NCI-H2227 treated with DMSO at 0.1 percent for 48 hours (cell line): ENCODE data around the gene LCP1.

Experiments used
- DNase-seq: peaks from one replicate; lab custom pipeline; 2025; lab: John Stamatoyannopoulos, UW

The LCP1 gene

DNA sequence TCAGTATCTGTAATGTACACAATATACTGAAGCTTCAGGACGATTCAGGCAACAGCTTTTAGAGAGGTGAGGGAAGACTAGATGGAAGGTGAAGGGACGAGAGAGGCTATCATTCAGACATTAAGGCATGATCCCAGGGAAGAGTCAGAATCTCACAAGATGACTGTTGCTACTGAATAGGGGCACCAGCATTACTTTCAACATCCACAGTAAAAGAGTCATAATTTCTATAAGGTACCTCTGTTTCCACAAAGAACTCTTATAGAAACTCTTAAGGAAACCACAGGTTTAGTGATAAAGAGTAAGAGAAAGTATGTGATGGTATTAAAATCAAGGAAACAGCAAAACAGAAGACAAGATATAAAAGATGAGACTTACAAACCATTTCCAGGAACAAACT is 23.0 kb downstream of the LCP1 start:
- DNase-seq: no peak

DNA sequence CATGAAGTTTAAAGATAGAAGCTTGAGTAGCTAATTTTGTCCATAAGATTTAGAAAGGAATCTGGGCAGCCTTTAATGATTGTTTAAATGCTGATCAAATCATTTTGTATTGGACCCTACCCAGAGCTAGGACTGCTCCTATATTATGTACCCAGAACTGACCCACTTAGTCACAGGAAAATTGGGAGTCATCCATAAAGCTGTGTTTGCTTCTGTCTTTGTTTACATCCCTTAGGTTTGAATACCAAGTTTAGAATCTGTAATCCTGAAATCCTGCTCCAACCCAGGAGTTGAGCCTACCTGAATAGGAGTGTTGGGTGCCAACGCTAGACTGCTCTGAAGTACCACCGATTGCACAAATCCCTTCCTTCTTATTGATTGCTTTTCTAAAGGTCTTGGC is 23.8 kb downstream of the LCP1 start:
- DNase-seq: no peak

DNA sequence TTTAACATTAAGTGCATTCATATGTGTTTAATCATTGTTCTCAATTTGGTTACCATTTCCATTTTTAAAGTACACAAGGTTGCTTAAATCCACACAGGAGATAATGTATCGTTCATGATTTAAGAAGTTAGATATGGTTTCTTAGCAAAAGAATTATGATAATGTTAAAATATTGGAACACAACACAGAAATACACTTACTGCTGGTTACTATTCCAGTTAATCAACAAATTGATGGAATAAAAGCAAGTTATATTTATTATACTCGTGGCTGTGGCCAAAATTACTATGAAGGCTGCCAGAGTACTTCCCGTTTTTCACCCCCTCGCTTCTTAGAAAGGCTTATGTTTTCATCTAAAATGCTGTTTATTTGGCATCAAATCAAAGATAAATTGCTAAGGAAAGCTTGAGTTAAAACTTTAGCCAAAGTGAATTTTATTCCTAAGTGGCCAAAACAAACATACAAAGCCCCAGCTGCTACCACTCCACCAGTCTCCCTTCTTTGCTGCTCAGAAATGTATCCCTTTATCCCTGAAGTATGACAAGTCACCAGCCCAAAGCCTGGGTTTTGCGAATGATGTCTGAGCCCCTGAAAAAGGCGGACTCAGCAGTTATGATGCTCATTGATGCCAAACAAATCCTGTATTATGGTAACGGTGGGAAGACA is 27.7 kb downstream of the LCP1 start:
- no peak for DNase-seq

DNA sequence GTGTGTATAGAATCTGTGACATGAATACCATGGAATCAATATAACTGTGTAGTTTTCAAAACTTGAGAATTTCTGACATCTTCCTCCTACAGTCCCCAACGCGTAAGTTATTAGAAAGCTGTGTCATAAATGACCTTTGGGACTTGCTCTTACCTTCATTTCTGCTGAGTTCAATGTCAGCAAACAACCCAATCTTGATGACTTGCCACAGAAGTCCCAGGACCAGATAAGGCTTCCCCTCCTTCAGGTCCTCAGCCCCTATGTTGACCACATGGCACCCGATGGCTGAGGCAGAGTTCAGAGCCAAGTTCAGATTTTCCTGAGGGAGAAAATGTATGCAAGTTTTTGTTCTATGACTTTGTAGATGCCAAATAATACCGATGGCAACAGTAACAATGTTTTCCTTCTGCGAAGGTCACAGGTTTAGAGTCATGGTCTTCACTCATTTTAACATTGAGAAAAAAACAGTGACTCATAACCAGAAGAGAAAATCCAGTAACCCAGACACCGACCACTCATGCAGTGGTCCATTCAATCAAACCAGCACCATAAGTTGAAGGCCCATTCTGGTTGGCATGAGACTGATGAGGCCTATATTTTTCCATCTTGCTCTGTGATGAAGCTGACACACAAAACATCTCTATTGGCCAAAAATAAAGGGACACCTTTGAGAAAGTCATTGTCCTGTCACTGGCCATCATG is 29.2 kb downstream of the LCP1 start:
- no peak for DNase-seq

DNA sequence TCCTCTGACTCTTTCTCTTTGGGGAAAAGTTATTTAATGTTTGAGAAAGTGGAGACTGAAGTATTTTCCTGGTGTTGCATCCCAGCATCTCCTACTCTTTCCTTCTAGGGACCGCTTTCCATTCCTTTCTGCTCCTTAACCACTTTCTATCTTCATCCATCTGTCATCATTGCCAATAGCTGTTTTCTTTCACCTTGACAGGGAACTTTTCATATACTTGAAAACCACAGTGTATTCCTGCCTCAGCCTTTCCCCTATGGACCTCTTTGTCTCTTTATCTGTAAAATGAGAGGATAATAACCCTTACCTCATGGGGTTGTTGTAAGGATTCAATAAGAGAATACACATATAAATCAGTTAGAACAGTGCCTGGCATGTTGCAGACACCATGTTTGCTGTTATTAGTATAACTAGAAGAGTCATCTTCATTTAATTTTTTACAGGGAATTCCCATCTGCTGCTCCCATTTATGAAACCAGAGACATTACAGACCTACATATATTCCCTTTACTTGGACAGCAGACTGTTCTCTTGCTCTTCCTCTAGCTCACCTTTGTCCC is 31.8 kb downstream of the LCP1 start:
- no peak for DNase-seq

DNA sequence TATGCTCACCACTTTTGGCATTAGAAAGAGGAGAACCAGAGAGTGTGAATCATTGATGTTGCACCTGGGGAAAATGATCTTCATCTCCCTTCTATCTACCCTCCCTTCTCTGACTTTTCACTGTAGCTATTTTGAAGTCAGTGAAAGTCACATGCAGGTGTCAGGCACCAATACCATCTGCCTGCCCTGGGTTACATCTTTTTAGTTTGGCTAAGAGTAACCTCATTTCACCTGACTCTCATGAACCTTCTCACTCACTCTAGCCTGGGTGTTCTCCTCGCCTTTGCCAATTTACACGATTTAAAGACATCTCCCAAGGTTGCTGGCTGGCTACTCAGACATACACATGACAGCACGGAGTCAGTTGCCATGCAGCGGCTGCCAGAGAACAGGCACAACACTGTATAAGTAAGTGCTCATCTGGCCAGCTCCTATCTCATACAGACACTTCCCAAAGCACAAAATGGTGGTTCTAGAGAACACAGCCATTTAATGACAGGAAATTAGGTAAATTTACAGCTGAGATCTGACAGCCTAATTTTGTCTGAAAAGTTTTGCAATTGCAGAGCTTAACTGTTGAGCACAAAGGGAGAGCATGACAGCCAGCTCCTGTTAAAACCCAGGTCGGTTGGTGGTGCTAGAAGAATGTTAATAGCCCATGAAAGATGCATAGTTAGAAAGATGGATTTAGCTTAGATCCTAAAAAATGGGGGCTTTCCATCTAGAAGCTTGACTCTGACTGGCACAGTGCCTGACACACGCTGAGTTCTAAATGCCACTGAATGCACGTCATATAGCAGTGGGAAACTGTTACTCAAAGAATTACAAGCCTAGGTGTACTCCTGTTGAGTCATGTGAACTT is 32.5 kb downstream of the LCP1 start:
- no peak for DNase-seq

DNA sequence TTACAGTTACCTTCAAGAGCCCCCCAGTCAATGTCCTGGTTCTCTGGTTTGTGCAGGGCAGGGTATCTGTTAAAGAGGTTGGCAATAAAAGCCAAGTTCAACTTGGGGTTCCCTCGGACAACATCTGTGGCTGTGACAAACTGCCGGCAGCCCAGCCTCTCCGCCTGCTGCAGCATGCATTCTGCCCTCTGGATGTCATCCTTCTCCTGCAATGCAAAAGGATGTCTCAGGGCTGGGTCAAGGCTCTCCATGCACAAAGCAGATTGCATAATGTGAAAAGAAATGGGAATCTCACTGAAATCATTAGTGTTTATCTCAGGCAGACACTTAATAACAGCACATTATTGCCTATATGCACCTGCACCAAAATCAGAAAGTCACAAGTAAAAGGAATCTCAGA is 35.1 kb downstream of the LCP1 start:
- no peak for DNase-seq

DNA sequence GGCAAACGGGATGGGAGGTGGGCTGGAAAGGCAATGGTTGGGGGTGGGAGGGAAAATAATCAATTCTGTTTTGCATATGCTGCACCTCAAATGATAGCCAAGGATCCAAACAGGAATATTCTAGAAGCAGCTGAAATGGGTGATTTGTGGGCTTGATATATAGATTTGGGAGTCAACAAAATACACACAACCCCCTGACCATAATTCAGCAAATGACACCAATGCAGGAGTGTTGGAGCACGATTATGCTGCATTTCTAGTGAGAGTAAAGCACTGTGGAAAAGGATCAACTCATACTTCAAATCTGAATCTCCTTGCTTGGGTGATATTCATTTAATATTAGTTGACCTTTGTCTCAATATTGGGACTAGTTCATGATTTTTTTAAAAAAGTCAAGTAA is 36.0 kb downstream of the LCP1 start:
- no peak for DNase-seq

DNA sequence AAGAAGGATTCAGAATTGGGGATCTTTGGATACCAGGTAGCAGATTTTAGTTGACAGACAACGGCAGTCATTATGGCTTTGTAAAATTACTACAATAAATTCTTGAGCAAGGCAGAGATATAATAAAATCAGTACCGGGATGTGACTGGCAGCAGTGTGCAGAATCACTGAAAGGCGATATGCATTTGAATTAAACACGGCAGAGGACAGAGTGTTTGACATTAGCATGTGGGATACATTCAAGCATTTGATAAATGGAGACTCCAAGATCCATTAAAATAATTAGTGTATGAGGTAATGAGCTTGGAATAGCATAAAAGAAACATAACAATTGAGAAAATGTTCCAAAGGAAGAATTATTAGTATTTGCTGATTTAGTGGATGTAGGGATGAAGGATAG is 36.8 kb downstream of the LCP1 start:
- DNase-seq: no peak

DNA sequence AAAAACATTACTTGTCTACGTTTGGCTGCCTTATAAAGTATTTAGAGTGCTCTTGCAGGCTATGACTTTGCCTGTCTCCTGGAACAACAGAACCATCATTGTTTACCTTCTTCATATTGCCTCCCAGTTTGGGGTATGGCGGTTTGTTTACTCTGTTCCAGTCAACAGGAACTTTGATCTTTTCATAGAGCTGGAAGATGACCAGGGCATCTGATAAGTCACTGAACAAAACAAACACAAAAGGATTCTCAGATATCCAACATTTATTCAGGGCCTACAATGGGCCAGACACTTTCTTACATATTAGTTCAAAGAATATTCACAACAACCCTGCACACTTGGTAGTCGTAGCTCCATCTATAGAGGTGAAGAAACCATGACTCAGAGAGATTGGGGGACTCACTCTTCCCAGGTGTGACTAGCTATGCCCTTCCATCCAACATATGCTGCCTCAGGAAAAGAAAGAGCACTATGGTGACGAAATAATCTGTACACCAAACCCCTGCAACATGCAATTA is 38.7 kb downstream of the LCP1 start:
- no peak for DNase-seq

DNA sequence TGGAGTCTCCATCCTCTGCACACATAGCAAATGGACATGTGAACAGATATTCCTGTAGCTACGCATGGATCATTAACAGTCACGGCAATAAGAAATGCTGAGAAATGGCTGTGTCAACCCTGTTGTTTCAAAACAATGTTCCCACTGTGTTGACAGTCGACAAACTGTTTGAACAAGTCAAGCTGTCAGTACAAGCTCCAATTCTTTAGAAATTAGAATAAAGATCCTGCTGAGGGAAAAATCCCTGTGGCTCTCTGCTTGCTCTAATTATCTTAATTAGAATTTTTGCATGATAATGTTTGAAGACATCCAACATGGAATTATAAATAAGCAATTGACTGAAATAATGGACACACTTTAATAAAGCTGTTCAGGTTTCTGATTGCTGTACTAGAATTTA is 39.2 kb downstream of the LCP1 start:
- DNase-seq: peak; percentile 0

DNA sequence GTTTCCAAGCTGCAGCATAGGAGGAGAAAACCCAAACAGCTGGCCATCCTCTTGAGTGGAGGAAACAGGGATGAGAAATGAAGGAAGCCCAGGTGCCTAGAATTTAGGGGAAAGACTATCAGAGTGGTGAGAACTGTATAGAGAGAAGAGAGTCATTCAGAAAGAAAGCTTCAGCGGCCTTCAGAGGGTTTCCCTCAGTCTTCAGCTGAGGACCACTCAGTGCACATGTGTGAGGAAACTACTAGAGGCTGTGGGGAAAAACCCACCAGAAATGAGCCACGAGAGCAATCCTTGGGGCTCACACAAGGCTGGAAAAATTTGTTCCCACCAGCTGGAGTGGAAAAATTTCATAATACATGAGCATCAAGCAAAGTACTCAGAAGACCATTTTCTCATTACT is 41.9 kb downstream of the LCP1 start:
- DNase-seq: no peak

DNA sequence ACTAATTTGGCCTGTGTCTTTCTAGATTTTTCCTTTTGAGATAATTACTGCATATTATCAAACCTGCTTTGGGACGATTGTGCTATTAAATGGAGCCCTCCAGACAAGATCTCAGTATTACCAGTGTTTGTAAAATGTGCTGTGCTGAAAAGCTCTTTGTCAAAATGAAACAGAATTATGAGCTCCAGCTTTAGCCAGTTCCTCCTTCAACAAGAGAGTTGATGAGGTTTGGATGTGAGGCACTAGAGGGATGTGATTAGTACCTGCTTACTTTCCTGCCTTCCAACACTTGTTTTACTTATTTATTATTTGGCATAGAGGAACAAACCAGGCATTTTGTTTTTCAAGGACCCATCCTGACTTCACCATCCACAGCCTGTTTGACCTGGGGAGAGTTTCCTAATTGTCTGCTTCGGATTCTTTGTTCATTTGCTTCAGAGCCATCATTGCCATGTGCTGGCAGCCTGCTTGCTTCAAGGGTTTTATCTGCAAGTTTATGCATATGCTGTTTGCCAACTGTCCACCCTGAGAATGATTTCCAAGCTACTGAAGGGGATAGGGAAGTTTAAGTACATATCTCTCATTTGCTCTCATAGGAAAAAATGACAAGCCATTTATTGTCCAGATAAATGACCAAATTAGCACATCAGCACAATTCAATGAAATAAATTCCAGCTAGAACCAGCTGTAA is 44.2 kb downstream of the LCP1 start:
- no peak for DNase-seq

DNA sequence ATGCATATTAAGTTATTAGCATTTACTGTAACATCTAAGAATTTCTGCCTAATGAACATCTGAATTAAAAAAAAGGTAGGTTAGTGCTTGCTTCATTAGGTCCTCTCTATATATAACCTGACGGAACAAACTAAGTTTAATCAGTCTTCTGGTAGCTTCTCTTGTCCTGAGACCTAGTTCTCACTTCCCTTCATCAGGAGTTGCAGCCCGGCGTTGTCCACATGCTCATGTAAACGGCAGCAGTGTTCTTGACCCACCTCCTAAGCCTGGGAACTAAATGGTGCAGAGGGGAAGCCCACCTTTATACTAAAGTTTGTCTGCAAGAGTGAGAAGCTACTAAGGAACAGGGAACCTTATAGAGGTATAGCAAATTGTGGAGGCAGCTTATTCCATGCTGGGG is 45.3 kb downstream of the LCP1 start:
- DNase-seq: no peak

DNA sequence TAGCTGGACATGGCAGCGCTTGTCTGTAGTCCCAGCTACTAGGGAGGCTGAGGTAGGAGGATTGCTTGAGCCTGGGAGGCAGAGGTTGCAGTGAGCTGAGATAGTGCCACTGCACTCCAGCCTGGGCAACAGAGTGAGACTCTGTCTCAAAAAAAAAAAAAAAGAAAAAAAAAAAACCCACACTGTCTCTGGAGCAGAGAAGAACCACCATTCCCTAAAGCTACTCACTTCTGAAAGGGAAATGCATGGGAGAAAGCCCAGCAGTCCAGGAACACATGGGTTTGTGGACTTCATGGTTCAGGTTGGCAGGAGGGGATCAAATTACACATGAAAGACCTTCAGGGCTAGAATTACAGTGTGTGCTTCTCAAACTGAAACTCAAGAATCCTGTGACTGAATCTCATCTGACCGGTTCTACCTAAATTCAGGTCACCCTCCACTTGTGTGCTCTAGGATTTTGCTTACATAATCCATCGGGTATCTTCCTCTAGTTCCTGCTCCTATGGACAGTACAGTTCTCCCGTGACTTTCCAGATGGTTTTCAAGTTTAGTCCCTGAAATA is 46.9 kb downstream of the LCP1 start:
- no peak for DNase-seq

DNA sequence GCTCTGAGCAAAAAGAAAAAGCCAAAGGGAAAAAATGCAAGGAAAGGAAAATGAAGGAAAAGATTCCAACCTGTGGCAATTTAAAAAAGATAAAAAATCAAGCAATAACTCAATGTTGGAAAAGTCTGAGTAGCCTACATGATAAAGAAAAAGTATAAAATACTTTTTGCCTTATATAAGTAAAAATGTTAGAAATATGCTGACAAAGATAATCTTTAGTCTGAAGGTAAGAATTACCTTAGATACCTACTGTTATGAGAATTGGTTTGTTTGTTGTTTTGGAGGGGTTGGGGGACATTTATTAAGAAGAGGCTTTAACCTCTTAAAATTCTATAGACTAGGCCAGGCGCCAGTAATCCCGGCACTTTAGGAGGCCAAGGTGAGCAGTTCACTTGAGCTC is 47.5 kb downstream of the LCP1 start:
- no peak for DNase-seq

DNA sequence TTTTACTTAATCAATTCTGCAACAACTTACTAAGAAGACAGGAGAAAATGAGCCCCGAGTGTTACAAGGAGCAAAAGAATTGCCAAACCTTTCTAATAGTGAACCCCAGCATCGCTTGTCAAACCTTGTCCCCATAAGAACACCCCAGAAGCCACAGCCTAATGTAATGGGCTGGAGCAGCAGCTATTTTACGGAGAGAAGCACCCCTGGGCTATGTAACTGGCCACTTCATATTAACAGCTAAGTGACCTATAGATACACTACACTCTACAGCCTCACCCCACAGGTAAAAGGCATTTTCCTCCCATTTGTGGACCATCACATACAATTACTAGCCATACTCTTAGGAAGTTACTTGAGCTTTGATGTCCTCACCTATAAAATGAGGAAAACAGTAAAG is 49.9 kb downstream of the LCP1 start:
- no peak for DNase-seq

DNA sequence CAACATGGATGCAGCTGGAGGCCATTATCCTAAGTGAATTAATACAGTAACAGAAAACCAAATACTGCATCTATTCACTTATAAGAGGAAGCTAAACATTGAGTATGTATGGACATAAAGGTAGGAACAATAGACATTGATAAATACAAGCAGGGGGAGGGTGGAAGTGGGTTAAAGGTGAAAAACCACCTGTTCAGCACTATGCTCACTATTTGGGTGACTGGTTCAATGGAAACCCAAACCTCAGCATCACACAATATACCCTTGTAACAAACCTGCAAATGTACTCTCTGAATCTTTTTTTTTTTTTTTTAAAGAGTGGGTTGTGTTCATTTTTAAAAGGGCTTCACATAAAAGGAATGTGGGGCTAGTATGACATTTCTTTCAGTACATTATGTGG is 50.3 kb downstream of the LCP1 start:
- no peak for DNase-seq

DNA sequence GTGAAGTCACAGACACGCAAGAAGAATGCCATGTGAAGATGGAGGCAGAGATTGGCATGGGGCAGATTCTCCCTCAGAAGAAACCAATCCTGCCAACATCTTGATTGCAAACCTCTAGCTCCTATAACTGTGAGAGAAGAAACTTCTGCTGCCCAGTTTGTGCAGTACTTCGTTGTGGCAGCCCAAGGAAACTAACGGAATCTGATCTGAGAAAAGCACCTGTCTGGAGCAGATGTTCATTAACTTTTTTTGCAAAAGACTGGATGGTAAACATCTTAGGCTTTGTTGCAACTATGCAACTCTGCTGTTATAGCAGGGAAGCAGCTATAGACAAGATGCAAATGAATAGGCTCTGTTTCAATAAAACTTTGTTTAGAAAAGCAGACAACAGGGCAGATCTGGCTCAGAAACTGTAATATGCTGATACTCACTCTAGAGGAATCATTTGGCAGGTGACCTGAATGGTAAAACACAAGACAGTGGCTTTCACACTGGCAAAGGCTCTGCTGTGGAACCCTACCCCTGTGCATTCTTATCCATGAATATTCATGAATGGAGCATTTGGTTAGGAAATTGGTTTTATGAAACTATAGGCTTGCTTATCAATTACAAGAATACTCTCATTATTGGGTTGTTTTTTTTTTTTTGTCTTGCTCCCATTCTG is 51.9 kb downstream of the LCP1 start:
- no peak for DNase-seq

DNA sequence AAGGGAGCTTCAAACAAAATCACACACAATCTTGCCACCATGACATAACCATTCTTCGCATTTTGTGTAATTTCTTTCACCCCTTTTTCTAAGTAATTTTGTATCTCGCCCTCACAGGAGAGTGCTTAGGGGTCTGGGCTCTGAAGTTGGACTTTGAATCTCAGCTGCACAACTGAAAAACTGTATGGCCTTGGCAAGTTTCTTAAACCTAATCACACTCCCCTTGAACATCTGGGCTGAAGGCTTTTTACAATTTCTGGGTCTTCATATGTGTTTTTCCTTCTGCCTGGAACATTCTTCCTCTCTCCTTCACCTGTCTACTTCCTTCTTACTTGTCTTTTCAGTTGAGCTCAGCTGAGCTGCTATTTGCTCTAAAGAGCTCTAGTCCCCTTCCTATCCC is 52.9 kb downstream of the LCP1 start:
- DNase-seq: no peak

DNA sequence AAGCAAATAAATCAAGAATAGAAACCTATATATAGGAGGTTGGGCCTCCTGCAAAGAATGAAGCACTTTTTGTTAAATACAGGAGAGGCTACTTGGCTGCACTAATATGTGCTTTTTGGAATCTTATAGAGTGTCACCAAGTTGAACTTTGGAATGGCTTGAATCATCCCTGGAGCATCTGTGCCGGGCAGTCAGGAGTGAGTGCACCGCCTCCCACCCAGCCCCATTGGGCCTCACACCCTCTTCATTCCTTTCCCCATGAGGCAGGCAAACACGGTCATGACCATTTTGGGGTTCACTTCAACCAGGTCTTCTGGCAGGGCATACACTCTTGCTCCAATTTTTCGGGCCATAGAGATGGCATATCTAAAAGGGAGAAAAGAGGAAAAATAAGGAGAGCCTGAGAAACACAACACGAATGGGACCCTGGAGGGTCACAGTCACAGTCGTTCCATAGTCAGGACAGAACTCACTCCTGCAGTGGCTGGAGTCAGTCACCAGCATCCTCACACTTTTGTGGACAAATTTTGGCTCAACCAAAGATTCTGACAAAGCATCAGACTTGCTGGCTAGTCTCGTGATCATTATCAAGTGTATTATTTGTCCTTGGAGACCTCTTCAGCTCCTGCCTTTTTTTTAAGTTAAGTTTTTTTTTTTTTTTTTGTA is 54.5 kb downstream of the LCP1 start:
- DNase-seq: no peak
